ENCODE data around the gene MAPK10.
"Not testable (repeated sequence)": the region's sequence is repeated elsewhere in the genome, so short reads cannot be mapped to it uniquely, and the experiment has no call there.

DNA sequence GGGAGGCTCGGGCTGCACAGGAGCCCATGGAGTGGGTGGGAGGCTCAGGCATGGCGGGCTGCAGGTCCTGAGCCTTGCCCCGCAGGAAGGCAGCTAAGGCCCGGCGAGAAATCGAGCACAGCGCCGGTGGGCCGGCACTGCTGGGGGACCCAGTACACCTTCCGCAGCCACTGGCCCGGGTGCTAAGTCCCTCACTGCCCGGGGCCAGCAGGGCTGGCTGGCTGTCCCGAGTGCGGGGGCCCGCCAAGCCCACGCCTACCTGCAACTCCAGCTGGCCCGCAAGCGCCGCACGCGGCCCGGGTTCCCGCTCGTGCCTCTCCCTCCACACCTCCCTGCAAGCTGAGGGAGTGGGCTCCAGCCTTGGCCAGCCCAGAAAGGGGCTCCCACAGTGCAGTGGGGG, 338.2 kb downstream of the MAPK10 start:
- TF ChIP-seq, protein P1, sequence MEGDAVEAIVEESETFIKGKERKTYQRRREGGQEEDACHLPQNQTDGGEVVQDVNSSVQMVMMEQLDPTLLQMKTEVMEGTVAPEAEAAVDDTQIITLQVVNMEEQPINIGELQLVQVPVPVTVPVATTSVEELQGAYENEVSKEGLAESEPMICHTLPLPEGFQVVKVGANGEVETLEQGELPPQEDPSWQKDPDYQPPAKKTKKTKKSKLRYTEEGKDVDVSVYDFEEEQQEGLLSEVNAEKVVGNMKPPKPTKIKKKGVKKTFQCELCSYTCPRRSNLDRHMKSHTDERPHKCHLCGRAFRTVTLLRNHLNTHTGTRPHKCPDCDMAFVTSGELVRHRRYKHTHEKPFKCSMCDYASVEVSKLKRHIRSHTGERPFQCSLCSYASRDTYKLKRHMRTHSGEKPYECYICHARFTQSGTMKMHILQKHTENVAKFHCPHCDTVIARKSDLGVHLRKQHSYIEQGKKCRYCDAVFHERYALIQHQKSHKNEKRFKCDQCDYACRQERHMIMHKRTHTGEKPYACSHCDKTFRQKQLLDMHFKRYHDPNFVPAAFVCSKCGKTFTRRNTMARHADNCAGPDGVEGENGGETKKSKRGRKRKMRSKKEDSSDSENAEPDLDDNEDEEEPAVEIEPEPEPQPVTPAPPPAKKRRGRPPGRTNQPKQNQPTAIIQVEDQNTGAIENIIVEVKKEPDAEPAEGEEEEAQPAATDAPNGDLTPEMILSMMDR (optimal IDR thresholded peaks at IDR 0.05 in 1 of 3, IDR thresholded peaks at IDR 0.05 in 1 of 3, conservative IDR thresholded peaks at IDR 0.05 in 1 of 3; ENCODE audit: extremely low read depth in 1 of 3, insufficient read depth in 2 of 3, low read length in 3 of 3) = not testable (repeated sequence)
- TF ChIP-seq EZH2 (IDR thresholded peaks at IDR 0.05; ENCODE audit: low read length) = not testable (repeated sequence)

Measured in keratinocyte (primary cell).